HCT116 (cell line): ENCODE data around the gene KBTBD8. TPM values are rescaled to one million over a fixed set of nuclear protein-coding genes. Genes with fewer than 3 reads are reported as not detected.

Source experiments
- ATAC-seq: fragments of 200-7000 bp; cut with Tn5 transposase; 2 replicates; pipeline ENCODE4 v1.9.1; 2020; ENCODE audit warnings: mild to moderate bottlenecking, moderate library complexity
- BruUV-seq: library from RNA; stranded (reverse); fragments of 400-500 nt; replicated peaks from 2 replicates; lab custom pipeline; 2021; lab: Mats Ljungman, UMichigan
- CTCF ChIA-PET: fragments of 300-600 bp; sonication (Branson Sonifier 250); formaldehyde crosslinking; loops from one replicate; lab custom pipeline; 2021; ENCODE audit warnings: antibody characterized with exemption; lab: Charles Lee
- POLR2A ChIA-PET: fragments of 300-600, 350-600 bp; sonication (Branson Sonifier 250); formaldehyde crosslinking; loops from one replicate; lab custom pipeline; 2021; ENCODE audit warnings: antibody characterized with exemption; lab: Charles Lee
- RAD21 ChIA-PET, 2 experiments: fragments of 300-600 bp; sonication (Branson Sonifier 250); formaldehyde crosslinking; loops; one replicate each; lab custom pipeline; 2023; ENCODE audit warnings: low total read pairs in 2 of 2; ENCODE audit not compliant: uncharacterized antibody in 2 of 2, unreplicated experiment in 2 of 2, low non-redundant PET in 1 of 2; lab: Charles Lee
- DNase-seq: peaks from one replicate; pipeline ENCODE4 v3.0.0-alpha.2; 2010; ENCODE audit warnings: low read depth, low spot score
- H2AFZ ChIP-seq: fragments of 200-600 bp; shearing (Covaris generic), sonication (generic); 2 replicates; pipeline ENCODE4 v1.6.1; 2017; ENCODE audit warnings: low read depth, mixed run types, mixed read lengths, antibody characterized with exemption, low read length; ENCODE audit not compliant: poor library complexity, severe bottlenecking
- H3K27ac ChIP-seq: 2 replicates; pipeline ENCODE4 v1.5.1; 2012; ENCODE audit warnings: low read depth, low read length
- H3K27me3 ChIP-seq: fragments of 200-600 bp; sonication (generic); 2 replicates; pipeline ENCODE4 v1.6.1; 2016; ENCODE audit warnings: mixed run types, low read length, mixed read lengths; ENCODE audit not compliant: insufficient read depth
- H3K36me3 ChIP-seq, 2 experiments: fragments of 200-500 bp in 1 of 2; fragments of 200-600 bp in 1 of 2; sonication (Bioruptor generic) in 1 of 2; sonication (generic) in 1 of 2; 2 replicates each; pipeline versions ENCODE4 v1.5.1 to v1.6.1; 2014 to 2016; ENCODE audit warnings: low read length in 2 of 2, inconsistent platforms in 1 of 2, mixed read lengths in 1 of 2, mixed run types in 1 of 2; ENCODE audit not compliant: insufficient read depth in 2 of 2, control insufficient read depth in 1 of 2
- H3K4me1 ChIP-seq, 2 experiments: fragments of 200-600 bp in 1 of 2; sonication (generic) in 1 of 2; 2 replicates each; pipeline versions ENCODE4 v1.5.1 to v1.6.1; 2012 to 2017; ENCODE audit warnings: low read length in 2 of 2, inconsistent platforms in 1 of 2, mild to moderate bottlenecking in 1 of 2, mixed read lengths in 1 of 2, mixed run types in 1 of 2, moderate library complexity in 1 of 2; ENCODE audit not compliant: insufficient read depth in 2 of 2, control insufficient read depth in 1 of 2
- H3K4me2 ChIP-seq: fragments of 200-600 bp; sonication (generic); 2 replicates; pipeline ENCODE4 v1.6.1; 2017; ENCODE audit warnings: mixed run types, low read length, mixed read lengths
- H3K4me3 ChIP-seq, 2 experiments: fragments of 200-600 bp in 1 of 2; sonication (generic) in 1 of 2; replicated peaks in 1 of 2; 2 replicates each; pipeline ENCODE4 v1.5.1; 2011 to 2016; ENCODE audit warnings: low read length in 2 of 2, control low read depth in 1 of 2, low read depth in 1 of 2, mild to moderate bottlenecking in 1 of 2, mixed read lengths in 1 of 2, mixed run types in 1 of 2
- H3K79me2 ChIP-seq: fragments of 200-600 bp; sonication (generic); 2 replicates; pipeline ENCODE4 v1.6.1; 2017; ENCODE audit warnings: mild to moderate bottlenecking, mixed run types, low read length, moderate library complexity, mixed read lengths; ENCODE audit not compliant: insufficient read depth
- H3K9ac ChIP-seq: fragments of 200-600 bp; sonication (generic); 2 replicates; pipeline ENCODE4 v1.6.1; 2016; ENCODE audit warnings: low read length, mixed read lengths
- H3K9me2 ChIP-seq: fragments of 200-600 bp; sonication (generic), shearing (Covaris generic); 2 replicates; pipeline ENCODE4 v1.6.1; 2017; ENCODE audit warnings: mixed run types, mild to moderate bottlenecking, moderate library complexity; ENCODE audit not compliant: insufficient read depth
- H3K9me3 ChIP-seq, 2 experiments: fragments of 200-500 bp in 1 of 2; fragments of 200-600 bp in 1 of 2; sonication (Bioruptor generic) in 1 of 2; sonication (generic) in 1 of 2; 2 replicates each; pipeline ENCODE4 v1.6.1; 2014 to 2017; ENCODE audit warnings: low read length in 2 of 2, mixed read lengths in 2 of 2, inconsistent platforms in 1 of 2, low read depth in 1 of 2, mild to moderate bottlenecking in 1 of 2, mixed run types in 1 of 2, moderate library complexity in 1 of 2; ENCODE audit not compliant: control insufficient read depth in 1 of 2, insufficient read depth in 1 of 2
- H4K20me1 ChIP-seq: fragments of 200-600 bp; sonication (generic), shearing (Covaris generic); 2 replicates; pipeline ENCODE4 v1.6.1; 2017; ENCODE audit warnings: mixed run types, mild to moderate bottlenecking, moderate library complexity; ENCODE audit not compliant: insufficient read depth
- EGR1 ChIP-seq: IDR thresholded peaks from 2 replicates; pipeline ENCODE4 v1.6.1; 2012; ENCODE audit warnings: low read depth
- ELF1 ChIP-seq: IDR thresholded peaks from 2 replicates; pipeline ENCODE4 v1.6.1; 2012; ENCODE audit warnings: low read depth, borderline replicate concordance
- EZH2 ChIP-seq: fragments of 200-600 bp; sonication (generic); IDR thresholded peaks from 2 replicates; pipeline ENCODE4 v1.6.1; 2017; ENCODE audit warnings: antibody characterized with exemption, mixed run types
- EZH2phosphoT487 ChIP-seq: fragments of 200-600 bp; IDR thresholded peaks from 2 replicates; pipeline ENCODE4 v1.6.1; 2018; ENCODE audit warnings: antibody characterized with exemption, borderline replicate concordance
- FOSL1 ChIP-seq: IDR thresholded peaks from 2 replicates; pipeline ENCODE4 v1.6.1; 2012; ENCODE audit warnings: low read depth
- JUND ChIP-seq: IDR thresholded peaks from 2 replicates; pipeline ENCODE4 v1.6.1; 2012
- POLR2AphosphoS5 ChIP-seq: IDR thresholded peaks from 2 replicates; pipeline ENCODE4 v1.6.1; 2011; ENCODE audit warnings: mild to moderate bottlenecking, low read depth, low read length, moderate library complexity
- RAD21 ChIP-seq: IDR thresholded peaks from 2 replicates; pipeline ENCODE4 v1.6.1; 2012; ENCODE audit warnings: low read depth, mild to moderate bottlenecking
- SIN3A ChIP-seq: IDR thresholded peaks from 2 replicates; pipeline ENCODE4 v1.6.1; 2012; ENCODE audit warnings: low read depth
- SRF ChIP-seq: IDR thresholded peaks from 2 replicates; pipeline ENCODE4 v1.6.1; 2012; ENCODE audit warnings: low read depth
- TCF7L2 ChIP-seq: IDR thresholded peaks from 2 replicates; pipeline ENCODE4 v1.7.0; 2011; ENCODE audit warnings: borderline replicate concordance, inconsistent platforms; ENCODE audit not compliant: insufficient read depth, insufficient read length; ENCODE audit errors: extremely low read depth
- YY1 ChIP-seq: IDR thresholded peaks from 2 replicates; pipeline ENCODE4 v1.6.1; 2011; ENCODE audit warnings: low read length, low read depth, moderate library complexity, mild to moderate bottlenecking; ENCODE audit not compliant: insufficient replicate concordance; ENCODE audit errors: extremely low read depth
- ZFX ChIP-seq: fragments of 450-650 bp; IDR thresholded peaks from 2 replicates; pipeline ENCODE4 v1.6.1; 2017
- ZNF274 ChIP-seq: fragments of 200-500 bp; sonication (Bioruptor generic); IDR thresholded peaks from 2 replicates; pipeline ENCODE4 v1.6.1; 2014; ENCODE audit warnings: mild to moderate bottlenecking, low read depth, low read length, inconsistent platforms
- intact Hi-C: fragments of 100-400 bp; cut with micrococcal nuclease; formaldehyde crosslinking; loops from 2 replicates; pipeline ENCODE4 v1.10.0; 2022
- total RNA-seq: library from RNA; stranded (reverse); gene quantifications from one replicate; pipeline ENCODE4 v1.2.1, GENCODE V29; 2021; ENCODE audit not compliant: unreplicated experiment
- TF ChIP-seq, protein P1 (sequence below), 3 experiments: fragments of 200-600 bp in 1 of 3; sonication (generic) in 1 of 3; IDR thresholded peaks in 2 of 3; conservative IDR thresholded peaks in 1 of 3; 2 replicates each; pipeline ENCODE4 v1.5.1; 2012 to 2017; ENCODE audit warnings: low read depth in 2 of 3, low read length in 2 of 3, antibody characterized with exemption in 1 of 3, borderline replicate concordance in 1 of 3, control low read depth in 1 of 3, mild to moderate bottlenecking in 1 of 3, mixed read lengths in 1 of 3, mixed run types in 1 of 3, moderate library complexity in 1 of 3; ENCODE audit not compliant: insufficient read depth in 1 of 3
- TF ChIP-seq, protein P2 (sequence below): IDR thresholded peaks from 2 replicates; pipeline ENCODE4 v1.6.1; 2012; ENCODE audit warnings: low read depth
- TF ChIP-seq, protein P3 (sequence below): IDR thresholded peaks from 2 replicates; pipeline ENCODE4 v1.6.1; 2012
- TF ChIP-seq, protein P4 (sequence below): IDR thresholded peaks from 2 replicates; pipeline ENCODE4 v1.6.1; 2011; ENCODE audit warnings: mild to moderate bottlenecking, low read length, moderate library complexity; ENCODE audit not compliant: insufficient replicate concordance; ENCODE audit errors: extremely low read depth
- TF ChIP-seq, protein P5 (sequence below): IDR thresholded peaks from 2 replicates; pipeline ENCODE4 v1.6.1; 2012

KBTBD8 gene
- total RNA-seq, 1 experiment from 2014 or later = 1.4 TPM

DNA sequence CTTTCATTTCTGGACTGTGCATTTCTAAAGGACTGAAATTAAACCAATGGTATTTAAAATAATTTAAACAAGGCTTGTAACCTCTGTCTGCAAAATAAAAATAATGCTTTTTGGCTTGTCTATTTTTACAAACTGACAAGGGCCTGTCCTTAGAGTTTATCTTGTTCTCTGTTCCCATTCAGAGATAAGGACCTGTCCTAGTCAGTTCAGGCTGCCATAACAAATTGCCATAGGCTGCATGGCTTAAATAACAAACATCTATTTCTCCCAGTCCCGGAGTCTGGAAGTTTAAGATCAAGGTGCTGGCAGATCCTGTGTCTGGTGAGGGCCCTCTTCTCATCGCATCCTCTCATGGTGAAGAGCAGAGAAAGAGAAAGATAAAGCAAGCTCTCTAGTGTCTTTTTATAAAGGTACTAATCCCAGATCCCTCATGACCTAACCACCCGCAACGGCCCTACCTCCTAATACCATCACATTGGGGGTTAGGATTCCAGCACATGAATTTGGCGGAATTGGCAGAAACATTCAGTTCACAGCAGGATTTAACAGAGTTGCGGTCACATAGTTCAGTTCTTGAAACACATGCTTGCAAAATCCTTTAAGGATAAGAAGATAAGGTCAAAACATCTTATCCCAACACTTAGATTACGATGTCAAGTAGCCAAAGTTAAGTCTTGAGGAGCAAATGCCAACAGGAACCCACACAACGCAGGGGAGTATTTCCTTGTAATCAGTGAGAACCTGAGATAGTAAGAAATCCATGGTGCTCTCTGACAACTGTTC lies 17.8 kb downstream of the KBTBD8 start:
- Histone ChIP-seq H3K27me3 (peaks cover 6% of the 10 kb centered on the region; the same call in 1 of the 2 replicates), H3K27ac (no peak overlapping the region), H2AFZ (no peak overlapping the region), H3K79me2 (no peaks in the 10 kb centered on the region), H4K20me1 (no peaks in the 10 kb centered on the region), H3K4me3 (no peak overlapping the region), H3K36me3 (no peaks in the 10 kb centered on the region), H3K4me1 (no peaks in the 10 kb centered on the region; a peak in 1 of 4 replicates), H3K9ac (no peak overlapping the region), H3K9me3 (no peaks in the 10 kb centered on the region), H3K4me2 (no peak overlapping the region), H3K9me2 (no peaks in the 10 kb centered on the region)
- no TSS peak for BruUV-seq
- ChIA-PET CTCF (no interaction called here), RAD21 (no interaction called here), POLR2A (no interaction called here)
- ATAC-seq (no peak), DNase-seq (no peak)
- intact Hi-C loops = no loop called here
- TF ChIP-seq POLR2AphosphoS5 = no peak
- no peak for TF ChIP-seq ZFX
- no peak for TF ChIP-seq EZH2
- no peak for TF ChIP-seq SRF
- TF ChIP-seq, protein P1, sequence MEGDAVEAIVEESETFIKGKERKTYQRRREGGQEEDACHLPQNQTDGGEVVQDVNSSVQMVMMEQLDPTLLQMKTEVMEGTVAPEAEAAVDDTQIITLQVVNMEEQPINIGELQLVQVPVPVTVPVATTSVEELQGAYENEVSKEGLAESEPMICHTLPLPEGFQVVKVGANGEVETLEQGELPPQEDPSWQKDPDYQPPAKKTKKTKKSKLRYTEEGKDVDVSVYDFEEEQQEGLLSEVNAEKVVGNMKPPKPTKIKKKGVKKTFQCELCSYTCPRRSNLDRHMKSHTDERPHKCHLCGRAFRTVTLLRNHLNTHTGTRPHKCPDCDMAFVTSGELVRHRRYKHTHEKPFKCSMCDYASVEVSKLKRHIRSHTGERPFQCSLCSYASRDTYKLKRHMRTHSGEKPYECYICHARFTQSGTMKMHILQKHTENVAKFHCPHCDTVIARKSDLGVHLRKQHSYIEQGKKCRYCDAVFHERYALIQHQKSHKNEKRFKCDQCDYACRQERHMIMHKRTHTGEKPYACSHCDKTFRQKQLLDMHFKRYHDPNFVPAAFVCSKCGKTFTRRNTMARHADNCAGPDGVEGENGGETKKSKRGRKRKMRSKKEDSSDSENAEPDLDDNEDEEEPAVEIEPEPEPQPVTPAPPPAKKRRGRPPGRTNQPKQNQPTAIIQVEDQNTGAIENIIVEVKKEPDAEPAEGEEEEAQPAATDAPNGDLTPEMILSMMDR (IDR thresholded peaks at IDR 0.05 in 2 of 3, conservative IDR thresholded peaks at IDR 0.05 in 1 of 3; ENCODE audit: borderline replicate concordance in 1 of 3, insufficient read depth in 1 of 3, low read depth in 2 of 3, low read length in 2 of 3) = no peak
- TF ChIP-seq, protein P2, sequence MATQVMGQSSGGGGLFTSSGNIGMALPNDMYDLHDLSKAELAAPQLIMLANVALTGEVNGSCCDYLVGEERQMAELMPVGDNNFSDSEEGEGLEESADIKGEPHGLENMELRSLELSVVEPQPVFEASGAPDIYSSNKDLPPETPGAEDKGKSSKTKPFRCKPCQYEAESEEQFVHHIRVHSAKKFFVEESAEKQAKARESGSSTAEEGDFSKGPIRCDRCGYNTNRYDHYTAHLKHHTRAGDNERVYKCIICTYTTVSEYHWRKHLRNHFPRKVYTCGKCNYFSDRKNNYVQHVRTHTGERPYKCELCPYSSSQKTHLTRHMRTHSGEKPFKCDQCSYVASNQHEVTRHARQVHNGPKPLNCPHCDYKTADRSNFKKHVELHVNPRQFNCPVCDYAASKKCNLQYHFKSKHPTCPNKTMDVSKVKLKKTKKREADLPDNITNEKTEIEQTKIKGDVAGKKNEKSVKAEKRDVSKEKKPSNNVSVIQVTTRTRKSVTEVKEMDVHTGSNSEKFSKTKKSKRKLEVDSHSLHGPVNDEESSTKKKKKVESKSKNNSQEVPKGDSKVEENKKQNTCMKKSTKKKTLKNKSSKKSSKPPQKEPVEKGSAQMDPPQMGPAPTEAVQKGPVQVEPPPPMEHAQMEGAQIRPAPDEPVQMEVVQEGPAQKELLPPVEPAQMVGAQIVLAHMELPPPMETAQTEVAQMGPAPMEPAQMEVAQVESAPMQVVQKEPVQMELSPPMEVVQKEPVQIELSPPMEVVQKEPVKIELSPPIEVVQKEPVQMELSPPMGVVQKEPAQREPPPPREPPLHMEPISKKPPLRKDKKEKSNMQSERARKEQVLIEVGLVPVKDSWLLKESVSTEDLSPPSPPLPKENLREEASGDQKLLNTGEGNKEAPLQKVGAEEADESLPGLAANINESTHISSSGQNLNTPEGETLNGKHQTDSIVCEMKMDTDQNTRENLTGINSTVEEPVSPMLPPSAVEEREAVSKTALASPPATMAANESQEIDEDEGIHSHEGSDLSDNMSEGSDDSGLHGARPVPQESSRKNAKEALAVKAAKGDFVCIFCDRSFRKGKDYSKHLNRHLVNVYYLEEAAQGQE = no peak
- TF ChIP-seq EGR1 = no peak
- no peak for TF ChIP-seq YY1
- no peak for TF ChIP-seq SIN3A
- no peak for TF ChIP-seq EZH2phosphoT487
- TF ChIP-seq TCF7L2 = no peak
- no peak for TF ChIP-seq RAD21
- TF ChIP-seq, protein P3, sequence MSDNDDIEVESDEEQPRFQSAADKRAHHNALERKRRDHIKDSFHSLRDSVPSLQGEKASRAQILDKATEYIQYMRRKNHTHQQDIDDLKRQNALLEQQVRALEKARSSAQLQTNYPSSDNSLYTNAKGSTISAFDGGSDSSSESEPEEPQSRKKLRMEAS = no peak
- TF ChIP-seq ZNF274 = no peak
- TF ChIP-seq, protein P4, sequence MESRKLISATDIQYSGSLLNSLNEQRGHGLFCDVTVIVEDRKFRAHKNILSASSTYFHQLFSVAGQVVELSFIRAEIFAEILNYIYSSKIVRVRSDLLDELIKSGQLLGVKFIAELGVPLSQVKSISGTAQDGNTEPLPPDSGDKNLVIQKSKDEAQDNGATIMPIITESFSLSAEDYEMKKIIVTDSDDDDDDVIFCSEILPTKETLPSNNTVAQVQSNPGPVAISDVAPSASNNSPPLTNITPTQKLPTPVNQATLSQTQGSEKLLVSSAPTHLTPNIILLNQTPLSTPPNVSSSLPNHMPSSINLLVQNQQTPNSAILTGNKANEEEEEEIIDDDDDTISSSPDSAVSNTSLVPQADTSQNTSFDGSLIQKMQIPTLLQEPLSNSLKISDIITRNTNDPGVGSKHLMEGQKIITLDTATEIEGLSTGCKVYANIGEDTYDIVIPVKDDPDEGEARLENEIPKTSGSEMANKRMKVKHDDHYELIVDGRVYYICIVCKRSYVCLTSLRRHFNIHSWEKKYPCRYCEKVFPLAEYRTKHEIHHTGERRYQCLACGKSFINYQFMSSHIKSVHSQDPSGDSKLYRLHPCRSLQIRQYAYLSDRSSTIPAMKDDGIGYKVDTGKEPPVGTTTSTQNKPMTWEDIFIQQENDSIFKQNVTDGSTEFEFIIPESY = no peak
- no peak for TF ChIP-seq JUND
- TF ChIP-seq, protein P5, sequence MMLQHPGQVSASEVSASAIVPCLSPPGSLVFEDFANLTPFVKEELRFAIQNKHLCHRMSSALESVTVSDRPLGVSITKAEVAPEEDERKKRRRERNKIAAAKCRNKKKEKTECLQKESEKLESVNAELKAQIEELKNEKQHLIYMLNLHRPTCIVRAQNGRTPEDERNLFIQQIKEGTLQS = no peak
- no peak for TF ChIP-seq FOSL1
- no peak for TF ChIP-seq ELF1
